ENCODE data around the gene COQ8A. TPM values are rescaled to one million over a fixed set of nuclear protein-coding genes. Genes with fewer than 3 reads are reported as not detected.

Gene COQ8A
- polyA plus RNA-seq, 1 of the 3 experiments (the other 2 are of a cell fraction) = 11.8 TPM

DNA sequence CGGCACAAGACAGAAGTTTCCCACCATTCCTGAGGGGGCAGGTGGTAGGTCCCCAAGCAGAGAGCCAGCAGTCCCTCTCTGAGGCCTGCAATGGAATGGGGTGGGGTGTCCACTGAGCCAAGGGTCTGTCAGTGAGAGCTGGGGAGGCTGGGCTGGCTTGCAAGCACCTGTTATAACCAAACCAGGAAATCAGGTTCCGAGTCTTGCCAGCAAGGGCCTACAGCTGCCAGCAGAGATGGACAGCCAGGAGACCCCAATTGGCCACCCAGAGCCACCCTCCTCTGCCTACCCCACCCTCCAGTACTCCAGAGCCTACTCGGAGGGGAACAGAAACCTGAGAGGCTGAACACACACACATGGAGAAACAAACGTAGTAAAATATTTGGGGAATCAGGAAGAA lies 37.5 kb upstream of the COQ8A start:
- Histone ChIP-seq H3K4me2 (no peak overlapping the region), H3K4me3 (ENCODE audit: low read depth in 2 of 2, low read length in 1 of 2) (no peak overlapping the region), H3K9ac (no peak overlapping the region), H3K27ac (ENCODE audit: low read depth in 2 of 2, low read length in 1 of 2) (no peak overlapping the region), H3K9me3 (no peaks in the 10 kb centered on the region), H3F3A (replicated peaks; ENCODE audit: insufficient read depth) (no peaks in the 10 kb centered on the region), H3K4me1 (ENCODE audit: control insufficient read depth in 1 of 2, insufficient read depth in 2 of 2, low read depth in 1 of 2, low read length in 1 of 2) (no peaks in the 10 kb centered on the region; a peak in 1 of 4 replicates), H3K9me2 (no peaks in the 10 kb centered on the region), H3K36me3 (replicated peaks in 1 of 2; ENCODE audit: control insufficient read depth in 1 of 2, insufficient read depth in 2 of 2, low read length in 1 of 2) (peaks cover 0 to 4% of the 10 kb centered on the region in 2 experiments), H3K79me2 (ENCODE audit: insufficient read depth) (no peaks in the 10 kb centered on the region), H3K27me3 (ENCODE audit: insufficient read depth) (no peaks in the 10 kb centered on the region), H2AFZ (ENCODE audit: low read depth) (no peak overlapping the region), H4K20me1 (ENCODE audit: insufficient read depth) (no peaks in the 10 kb centered on the region)
- POLR2A ChIA-PET = no interaction called here
- WGBS (ENCODE audit: low lambda C conversion rate) = 96% methylated on average over 3 of the region's 4 CpGs
- TF ChIP-seq TEAD4 (IDR thresholded peaks at IDR 0.05; ENCODE audit: borderline replicate concordance, insufficient read depth) = no peak
- TF ChIP-seq FOXM1 (IDR thresholded peaks at IDR 0.05; ENCODE audit: low read depth) = no peak
- TF ChIP-seq SIN3A (IDR thresholded peaks at IDR 0.05; ENCODE audit: borderline replicate concordance, low read depth, low read length) = no peak
- TF ChIP-seq ELF1 (IDR thresholded peaks at IDR 0.05) = no peak
- CTCF ChIA-PET = no interaction called here
- no peak for DNase-seq

DNA sequence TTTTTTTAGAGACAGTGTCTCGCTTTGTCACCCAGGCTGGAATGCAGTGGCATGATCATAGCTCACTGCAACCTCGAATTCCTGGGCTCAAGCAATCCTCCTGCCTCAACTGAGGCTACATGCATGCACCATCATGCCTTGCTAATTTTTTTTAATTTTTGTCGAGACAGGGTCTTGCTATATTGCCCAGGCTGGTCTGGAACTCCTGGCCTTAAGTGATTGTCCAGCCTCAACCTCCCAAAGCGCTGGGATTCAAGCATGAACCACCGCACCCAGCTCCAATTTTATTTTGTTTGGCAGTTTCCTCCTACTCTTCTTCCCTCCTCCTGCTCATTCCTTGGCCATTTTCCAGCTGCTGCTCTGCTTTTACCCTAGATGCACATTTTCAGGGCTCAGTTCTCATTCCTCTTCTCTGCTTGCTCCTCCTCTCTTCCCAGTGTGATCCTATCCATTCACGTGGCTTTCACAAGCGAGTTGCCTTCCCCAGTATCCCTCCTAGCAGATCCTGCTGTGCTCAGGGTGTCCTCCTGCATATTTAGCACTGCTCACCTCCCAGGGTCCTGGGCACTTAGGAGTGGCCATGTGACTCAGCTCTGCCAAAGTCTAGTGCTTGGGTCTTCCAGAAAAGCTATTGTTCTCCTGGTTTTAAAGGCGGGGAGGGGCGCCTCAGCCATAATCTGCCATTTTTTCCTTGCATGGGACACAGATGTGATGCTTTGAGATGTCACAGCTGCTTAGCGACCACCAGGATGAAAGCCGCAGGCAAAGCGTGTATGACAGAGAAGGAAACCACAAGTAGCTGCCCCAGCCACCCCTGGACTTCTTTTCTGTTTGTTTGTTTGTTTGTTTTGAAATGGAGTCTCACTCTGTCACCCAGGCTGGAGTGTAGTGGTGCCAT lies 36.0 kb upstream of the COQ8A start:
- Histone ChIP-seq H3K4me1 (ENCODE audit: control insufficient read depth in 1 of 2, insufficient read depth in 2 of 2, low read depth in 1 of 2, low read length in 1 of 2) (no peaks in the 10 kb centered on the region; a peak in 1 of 4 replicates), H3K4me2 (no peak overlapping the region), H3K79me2 (ENCODE audit: insufficient read depth) (no peaks in the 10 kb centered on the region), H3K9ac (no peak overlapping the region), H3K36me3 (replicated peaks in 1 of 2; ENCODE audit: control insufficient read depth in 1 of 2, insufficient read depth in 2 of 2, low read length in 1 of 2) (peaks cover 0 to 4% of the 10 kb centered on the region in 2 experiments), H3K27me3 (ENCODE audit: insufficient read depth) (no peaks in the 10 kb centered on the region), H3K9me2 (no peaks in the 10 kb centered on the region), H3F3A (replicated peaks; ENCODE audit: insufficient read depth) (no peaks in the 10 kb centered on the region), H3K4me3 (ENCODE audit: low read depth in 2 of 2, low read length in 1 of 2) (no peak overlapping the region), H3K27ac (ENCODE audit: low read depth in 2 of 2, low read length in 1 of 2) (no peak overlapping the region), H2AFZ (ENCODE audit: low read depth) (no peak overlapping the region), H3K9me3 (no peaks in the 10 kb centered on the region), H4K20me1 (ENCODE audit: insufficient read depth) (no peaks in the 10 kb centered on the region)
- CTCF ChIA-PET = no interaction called here
- WGBS (ENCODE audit: low lambda C conversion rate) = 87% methylated on average over 12 of the region's 12 CpGs
- POLR2A ChIA-PET = no interaction called here
- TF ChIP-seq EZH2phosphoT487 (IDR thresholded peaks at IDR 0.05; ENCODE audit: borderline replicate concordance, low read depth) (no peak), TEAD4 (IDR thresholded peaks at IDR 0.05; ENCODE audit: borderline replicate concordance, insufficient read depth) (no peak), RAD21 (IDR thresholded peaks at IDR 0.05; ENCODE audit: low read length) (no peak), ELF1 (IDR thresholded peaks at IDR 0.05) (no peak), MEF2A (IDR thresholded peaks at IDR 0.05; ENCODE audit: borderline replicate concordance, low read depth) (no peak), SMC3 (IDR thresholded peaks at IDR 0.05; ENCODE audit: low read depth, low read length) (no peak), CHD2 (IDR thresholded peaks at IDR 0.05; ENCODE audit: low read length, partially characterized antibody) (no peak), FOXM1 (IDR thresholded peaks at IDR 0.05; ENCODE audit: low read depth) (no peak), FOXJ3 (CRISPR knock-in tag; IDR thresholded peaks at IDR 0.05) (no peak), NFIC (IDR thresholded peaks at IDR 0.05; ENCODE audit: borderline replicate concordance) (no peak), TAF1 (IDR thresholded peaks at IDR 0.05; ENCODE audit: borderline replicate concordance, low read depth, low read length) (no peak), MXI1 (IDR thresholded peaks at IDR 0.05; ENCODE audit: low read depth, low read length) (no peak), RXRA (IDR thresholded peaks at IDR 0.05; ENCODE audit: borderline replicate concordance, low read depth) (no peak)
- TF ChIP-seq, protein P1, sequence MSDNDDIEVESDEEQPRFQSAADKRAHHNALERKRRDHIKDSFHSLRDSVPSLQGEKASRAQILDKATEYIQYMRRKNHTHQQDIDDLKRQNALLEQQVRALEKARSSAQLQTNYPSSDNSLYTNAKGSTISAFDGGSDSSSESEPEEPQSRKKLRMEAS (IDR thresholded peaks at IDR 0.05; ENCODE audit: low read depth) = no peak
- TF ChIP-seq, protein P2, sequence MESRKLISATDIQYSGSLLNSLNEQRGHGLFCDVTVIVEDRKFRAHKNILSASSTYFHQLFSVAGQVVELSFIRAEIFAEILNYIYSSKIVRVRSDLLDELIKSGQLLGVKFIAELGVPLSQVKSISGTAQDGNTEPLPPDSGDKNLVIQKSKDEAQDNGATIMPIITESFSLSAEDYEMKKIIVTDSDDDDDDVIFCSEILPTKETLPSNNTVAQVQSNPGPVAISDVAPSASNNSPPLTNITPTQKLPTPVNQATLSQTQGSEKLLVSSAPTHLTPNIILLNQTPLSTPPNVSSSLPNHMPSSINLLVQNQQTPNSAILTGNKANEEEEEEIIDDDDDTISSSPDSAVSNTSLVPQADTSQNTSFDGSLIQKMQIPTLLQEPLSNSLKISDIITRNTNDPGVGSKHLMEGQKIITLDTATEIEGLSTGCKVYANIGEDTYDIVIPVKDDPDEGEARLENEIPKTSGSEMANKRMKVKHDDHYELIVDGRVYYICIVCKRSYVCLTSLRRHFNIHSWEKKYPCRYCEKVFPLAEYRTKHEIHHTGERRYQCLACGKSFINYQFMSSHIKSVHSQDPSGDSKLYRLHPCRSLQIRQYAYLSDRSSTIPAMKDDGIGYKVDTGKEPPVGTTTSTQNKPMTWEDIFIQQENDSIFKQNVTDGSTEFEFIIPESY (IDR thresholded peaks at IDR 0.05; ENCODE audit: borderline replicate concordance, low read depth) = no peak
- TF ChIP-seq, protein P3, sequence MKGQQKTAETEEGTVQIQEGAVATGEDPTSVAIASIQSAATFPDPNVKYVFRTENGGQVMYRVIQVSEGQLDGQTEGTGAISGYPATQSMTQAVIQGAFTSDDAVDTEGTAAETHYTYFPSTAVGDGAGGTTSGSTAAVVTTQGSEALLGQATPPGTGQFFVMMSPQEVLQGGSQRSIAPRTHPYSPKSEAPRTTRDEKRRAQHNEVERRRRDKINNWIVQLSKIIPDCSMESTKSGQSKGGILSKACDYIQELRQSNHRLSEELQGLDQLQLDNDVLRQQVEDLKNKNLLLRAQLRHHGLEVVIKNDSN (IDR thresholded peaks at IDR 0.05; ENCODE audit: borderline replicate concordance, low read depth) = no peak
- DNase-seq = no peak
